Adrenal gland (tissue), 12 donors: Measurements from ENCODE around the gene GLIPR1. TPM values are rescaled to one million over a fixed set of nuclear protein-coding genes. Genes with fewer than 3 reads are reported as not detected.
"Not testable (repeated sequence)": the region's sequence is repeated elsewhere in the genome, so short reads cannot be mapped to it uniquely, and the experiment has no call there.

Source experiments
- DNase-seq, 7 donors: peaks; one replicate each; pipeline ENCODE4 v3.0.0-alpha.2; 2019 to 2020
- H3K27ac ChIP-seq, 5 donors: fragments of 200-600 bp; sonication (generic) in 4 of 5; 1 replicate in 3 of 5; 2 replicates in 2 of 5; pipeline versions ENCODE4 v1.5.1 to v1.8.0; 2016 to 2020; ENCODE audit warnings: mild to moderate bottlenecking in 1 of 5
- H3K27me3 ChIP-seq: fragments of 200-600 bp; 2 replicates; pipeline ENCODE4 v1.8.0; 2021
- H3K36me3 ChIP-seq, 2 donors: fragments of 200-600 bp; replicated peaks in 1 of 2; 1 replicate in 1 of 2; 2 replicates in 1 of 2; pipeline versions ENCODE4 v1.5.1 to v1.8.0; 2018 to 2022
- H3K4me1 ChIP-seq, 2 donors: fragments of 200-600 bp; replicated peaks in 1 of 2; 1 replicate in 1 of 2; 2 replicates in 1 of 2; pipeline versions ENCODE4 v1.5.1 to v1.8.0; 2018 to 2021
- H3K4me3 ChIP-seq, 4 donors: fragments of 200-600 bp; sonication (generic) in 3 of 4; one replicate each; pipeline ENCODE4 v1.5.1; 2016 to 2018
- H3K9me3 ChIP-seq, 3 donors: fragments of 200-600 bp; sonication (generic) in 1 of 3; replicated peaks in 1 of 3; 1 replicate in 2 of 3; 2 replicates in 1 of 3; pipeline versions ENCODE4 v1.5.1 to v1.8.0; 2016 to 2021
- CTCF ChIP-seq, 6 experiments: fragments of 450-650 bp in 4 of 6; fragments of 200-600 bp in 2 of 6; sonication (generic) in 1 of 6; IDR thresholded peaks; 1 replicate in 5 of 6; 2 replicates in 1 of 6; pipeline versions ENCODE4 v1.5.1 to v1.8.0; 2016 to 2021; ENCODE audit warnings: antibody characterized with exemption in 6 of 6, mild to moderate bottlenecking in 2 of 6, moderate library complexity in 1 of 6
- POLR2A ChIP-seq, 2 donors: fragments of 450-650 bp; IDR thresholded peaks; one replicate each; pipeline ENCODE4 v1.6.1; 2017; ENCODE audit warnings: antibody characterized with exemption in 2 of 2, mild to moderate bottlenecking in 2 of 2, moderate library complexity in 1 of 2
- WGBS, 4 donors: extraction: QIAGEN DNeasy Blood & Tissue Kit in 2 of 4; methylation state at CpG; one replicate each; pipeline versions ENCODE4 v1.1.5 to v1.1.7; 2013 to 2017; 5-methylcytosine and 5-hydroxymethylcytosine counted together
- intact Hi-C, 2 donors: fragments of 100-400 bp; cut with DNase I; formaldehyde crosslinking; loops; one replicate each; pipeline versions ENCODE4 v1.14.1 to v1.15.0; 2022 to 2023
- polyA plus RNA-seq, 3 donors: library from polyadenylated mRNA; stranded (reverse); fragments of 200-250 nt in 2 of 3; fragments of 350-450 nt in 1 of 3; fragmentation: Illumina TruSeq in 1 of 3; extraction: RNeasy Lipid Tissue Mini Kit (QIAGEN cat#74804) in 1 of 3; gene quantifications; one replicate each; pipeline ENCODE4 v1.2.3, GENCODE V29; 2013 to 2014
- total RNA-seq, 9 donors: library from RNA; depleted of rRNA in 4 of 9; stranded (reverse); fragments of >200 nt in 4 of 9; fragments of 120-200 nt in 1 of 9; fragmentation: NEBNext Ultra II Directional in 1 of 9; extraction: Animal tissue kit (Norgen Biotek cat#: 25700) in 1 of 9; gene quantifications; one replicate each; pipeline versions ENCODE4 v1.1.0 to v1.2.4, GENCODE V29; 2013 to 2023
- donor health status: healthy with polysubstance abuse.
- donor health status: Bipolar disorder and iron deficiency.
- donor health status: DM: yes; HTN: yes; CAD: no.
- donor health status: DM: no; HTN: no; CAD: no.
- donor health status: DM: no; HTN: no; CAD: no.
- donor health status: DM: yes; HTN: yes; CAD: no.

Gene GLIPR1
- total and polyA plus RNA-seq, 12 donors = 5.6 to 48.5 (median 22.4) TPM

- H3K36me3 ChIP-seq = no peaks in the 10 kb centered on the region
- no peaks in the 10 kb centered on the region for H3K27me3 ChIP-seq
- peak overlapping the region in 1 of 5 donors; percentile 24 for H3K27ac ChIP-seq
- peaks cover 4 to 6% of the 10 kb centered on the region in 2 donors for H3K4me1 ChIP-seq
- intact Hi-C loops = no loop called here
- H3K4me3 ChIP-seq = no peak overlapping the region
- DNase-seq = no peak
- H3K9me3 ChIP-seq = no peaks in the 10 kb centered on the region
- 58 to 68% (median 59%) methylated on average over 3 of the region's 3 CpGs for WGBS, 4 donors
- TF ChIP-seq POLR2A (IDR thresholded peaks at IDR 0.05) (no peak), CTCF (IDR thresholded peaks at IDR 0.05) (no peak)
Measured at GRCh38 chr12:75443709-75444108, 36.8 kb upstream of the GLIPR1 start.

GRCh38 chr12:75444429-75445136 is 36.0 kb upstream of the GLIPR1 start:
- Histone ChIP-seq H3K9me3 (no peaks in the 10 kb centered on the region), H3K36me3 (no peaks in the 10 kb centered on the region), H3K27ac (peak overlapping the region in 3 of 5 donors; percentile 24 to 59 (median 28)), H3K4me1 (peaks cover 4 to 6% of the 10 kb centered on the region in 2 donors), H3K27me3 (no peaks in the 10 kb centered on the region), H3K4me3 (no peak overlapping the region)
- TF ChIP-seq POLR2A (IDR thresholded peaks at IDR 0.05) (peak in 1 of 2 donors; percentile 9), CTCF (IDR thresholded peaks at IDR 0.05) (no peak)
- DNase-seq = peak; percentile 41 to 83 (median 73)
- WGBS, 4 donors = 73 to 80% (median 73%) methylated on average over 6 of the region's 6 CpGs
- intact Hi-C loops = no loop called here

GRCh38 chr12:75445137-75445507 is 35.4 kb upstream of the GLIPR1 start:
- H3K27ac ChIP-seq = peak overlapping the region in 1 of 5 donors; percentile 59
- H3K9me3 ChIP-seq, H3K4me3 ChIP-seq, DNase-seq, H3K36me3 ChIP-seq, H3K4me1 ChIP-seq, H3K27me3 ChIP-seq, intact Hi-C loops: not testable (repeated sequence)
- 62 to 68% (median 63%) methylated on average over 7 of the region's 7 CpGs for WGBS, 4 donors

- no peak overlapping the region for H3K4me3 ChIP-seq
- TF ChIP-seq CTCF (IDR thresholded peaks at IDR 0.05) (no peak), POLR2A (IDR thresholded peaks at IDR 0.05) (no peak)
- no peaks in the 10 kb centered on the region for H3K36me3 ChIP-seq
- H3K9me3 ChIP-seq = no peaks in the 10 kb centered on the region
- no peak overlapping the region for H3K27ac ChIP-seq
- H3K4me1 ChIP-seq = peaks cover 4 to 6% of the 10 kb centered on the region in 2 donors
- no peak for DNase-seq
- H3K27me3 ChIP-seq = no peaks in the 10 kb centered on the region
- intact Hi-C loops = no loop called here
Measured at GRCh38 chr12:75446857-75447256, 33.7 kb upstream of the GLIPR1 start.
